Lung microvascular endothelial cell (primary cell): ENCODE measurements around the gene KDM4C. TPM values are rescaled to one million over a fixed set of nuclear protein-coding genes. Genes with fewer than 3 reads are reported as not detected.
"Not testable (repeated sequence)": the region's sequence is repeated elsewhere in the genome, so short reads cannot be mapped to it uniquely, and the experiment has no call there.

Experiments
- DNase-seq, 2 donors: peaks; one replicate each; pipeline versions ENCODE4 v3.0.0 to v3.0.0-alpha.2; 2010; ENCODE audit warnings: low read depth in 2 of 2
- total RNA-seq: library from RNA; depleted of rRNA; stranded (reverse); fragments of >200 nt; gene quantifications from 2 replicates; pipeline ENCODE4 v1.2.1, GENCODE V29; 2014

KDM4C gene
- total RNA-seq, 1 donor from 2014 or later, result 19.2 TPM

- no peak for DNase-seq
Measured at GRCh38 chr9:6973762-6974161, 216.0 kb downstream of the KDM4C start.

- DNase-seq, result no peak
Measured at GRCh38 chr9:6975198-6975597, 217.4 kb downstream of the KDM4C start.

GRCh38 chr9:6977761-6978160 is 220.0 kb downstream of the KDM4C start:
- DNase-seq, result no peak

- no peak for DNase-seq
Measured at GRCh38 chr9:6978591-6978990, 220.8 kb downstream of the KDM4C start.

- no peak for DNase-seq
Measured at GRCh38 chr9:6984941-6985578, 227.3 kb downstream of the KDM4C start.

GRCh38 chr9:6986141-6986815 is 228.5 kb downstream of the KDM4C start:
- no peak for DNase-seq

GRCh38 chr9:6987381-6987780 is 229.6 kb downstream of the KDM4C start:
- no peak for DNase-seq

- DNase-seq, result no peak
Measured at GRCh38 chr9:6991418-6991817, 233.6 kb downstream of the KDM4C start.

GRCh38 chr9:6996061-6996854 is 238.5 kb downstream of the KDM4C start:
- DNase-seq, result no peak

- no peak for DNase-seq
Measured at GRCh38 chr9:6997330-6997729, 239.6 kb downstream of the KDM4C start.

- no peak for DNase-seq
Measured at GRCh38 chr9:6999794-7000193, 242.0 kb downstream of the KDM4C start.

GRCh38 chr9:7001571-7001970 is 243.8 kb downstream of the KDM4C start:
- no peak for DNase-seq

- DNase-seq, result no peak
Measured at GRCh38 chr9:7003861-7004260, 246.1 kb downstream of the KDM4C start.

GRCh38 chr9:7006417-7006816 is 248.6 kb downstream of the KDM4C start:
- DNase-seq, result no peak

GRCh38 chr9:7008411-7008810 is 250.6 kb downstream of the KDM4C start:
- DNase-seq, result no peak

GRCh38 chr9:7009065-7009464 is 251.3 kb downstream of the KDM4C start:
- DNase-seq, result no peak

GRCh38 chr9:7011395-7012067 is 253.8 kb downstream of the KDM4C start:
- DNase-seq, result peak in 1 of 2 donors; percentile 86

- no peak for DNase-seq
Measured at GRCh38 chr9:7027996-7028395, 270.2 kb downstream of the KDM4C start.

GRCh38 chr9:7028591-7028990 is 270.8 kb downstream of the KDM4C start:
- no peak for DNase-seq

GRCh38 chr9:7030943-7031342 is 273.2 kb downstream of the KDM4C start:
- DNase-seq, result not testable (repeated sequence)

- no peak for DNase-seq
Measured at GRCh38 chr9:7033076-7034045, 275.6 kb downstream of the KDM4C start.
